GM12873 (cell line): ENCODE results near the gene LRCH1.

Experiments used
- CTCF ChIP-seq: IDR thresholded peaks from 2 replicates; pipeline ENCODE4 v1.5.1; 2012; ENCODE audit warnings: low read depth, mild to moderate bottlenecking, moderate library complexity, low read length, control low read depth; ENCODE audit not compliant: insufficient read depth; ENCODE audit errors: missing control alignments

The LRCH1 gene

GRCh38 chr13:46565808-46566750, 13.1 kb downstream of the LRCH1 start:
- no peak for TF ChIP-seq CTCF

GRCh38 chr13:46567671-46568070, 14.7 kb downstream of the LRCH1 start:
- TF ChIP-seq CTCF = no peak

- TF ChIP-seq CTCF = no peak
These were observed 16.5 kb downstream of the LRCH1 start for GRCh38 chr13:46569456-46569855.

GRCh38 chr13:46570273-46570672, 17.3 kb downstream of the LRCH1 start:
- TF ChIP-seq CTCF = no peak

- TF ChIP-seq CTCF = no peak
These were observed 18.4 kb downstream of the LRCH1 start for GRCh38 chr13:46571189-46571908.

- no peak for TF ChIP-seq CTCF
These were observed 19.1 kb downstream of the LRCH1 start for GRCh38 chr13:46571909-46572595.
